Measurements from ENCODE around the gene PDXK. TPM values are rescaled to one million over a fixed set of nuclear protein-coding genes. Genes with fewer than 3 reads are reported as not detected.

The PDXK gene
- total and polyA plus RNA-seq, 3 donors from 2014 or later: 277 to 871 (median 327) TPM

GRCh38 chr21:43752758-43753438 is 34.0 kb downstream of the PDXK start:
- WGBS, 2 donors: 90 to 94% methylated on average over 28 of the region's 28 CpGs
- no peak overlapping the region for H3K4me3 ChIP-seq
- H3K27ac ChIP-seq: no peak overlapping the region
- H3K4me1 ChIP-seq: peaks cover 27% of the 10 kb centered on the region
- intact Hi-C loops (cut with DNase I; ENCODE audit: low total_unique reads): no loop called here
- no peaks in the 10 kb centered on the region for H3K27me3 ChIP-seq
- H3K9me3 ChIP-seq: no peaks in the 10 kb centered on the region
- TF ChIP-seq POLR2A (IDR thresholded peaks at IDR 0.05) (no peak), CTCF (IDR thresholded peaks at IDR 0.05) (no peak)
- no peaks in the 10 kb centered on the region for H3K36me3 ChIP-seq (ENCODE audit: low read depth, missing control alignments)
- DNase-seq: no peak

DNA sequence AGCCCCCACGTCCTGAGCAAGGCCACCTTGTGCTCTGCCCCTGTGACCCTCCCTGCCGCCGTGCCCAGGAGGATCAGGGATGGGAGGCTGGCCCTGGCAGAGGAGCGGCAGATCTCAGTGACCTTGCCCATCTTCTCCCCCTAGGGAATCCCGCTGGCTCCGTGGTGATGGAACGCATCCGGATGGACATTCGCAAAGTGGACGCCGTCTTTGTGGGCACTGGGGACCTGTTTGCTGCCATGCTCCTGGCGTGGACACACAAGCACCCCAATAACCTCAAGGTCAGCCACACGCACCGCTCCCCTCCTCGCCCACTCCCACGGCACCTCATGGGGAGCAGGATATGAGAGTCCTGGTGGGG is 34.5 kb downstream of the PDXK start:
- Histone ChIP-seq H3K4me1 (peaks cover 27% of the 10 kb centered on the region), H3K27me3 (no peaks in the 10 kb centered on the region), H3K27ac (no peak overlapping the region), H3K4me3 (no peak overlapping the region), H3K36me3 (ENCODE audit: low read depth, missing control alignments) (no peaks in the 10 kb centered on the region), H3K9me3 (no peaks in the 10 kb centered on the region)
- no peak for TF ChIP-seq CTCF (IDR thresholded peaks at IDR 0.05)
- no peak for TF ChIP-seq POLR2A (IDR thresholded peaks at IDR 0.05)
- intact Hi-C loops (cut with DNase I; ENCODE audit: low total_unique reads): no loop called here
- WGBS, 2 donors: 89 to 94% methylated on average over 16 of the region's 16 CpGs
- DNase-seq: no peak

DNA sequence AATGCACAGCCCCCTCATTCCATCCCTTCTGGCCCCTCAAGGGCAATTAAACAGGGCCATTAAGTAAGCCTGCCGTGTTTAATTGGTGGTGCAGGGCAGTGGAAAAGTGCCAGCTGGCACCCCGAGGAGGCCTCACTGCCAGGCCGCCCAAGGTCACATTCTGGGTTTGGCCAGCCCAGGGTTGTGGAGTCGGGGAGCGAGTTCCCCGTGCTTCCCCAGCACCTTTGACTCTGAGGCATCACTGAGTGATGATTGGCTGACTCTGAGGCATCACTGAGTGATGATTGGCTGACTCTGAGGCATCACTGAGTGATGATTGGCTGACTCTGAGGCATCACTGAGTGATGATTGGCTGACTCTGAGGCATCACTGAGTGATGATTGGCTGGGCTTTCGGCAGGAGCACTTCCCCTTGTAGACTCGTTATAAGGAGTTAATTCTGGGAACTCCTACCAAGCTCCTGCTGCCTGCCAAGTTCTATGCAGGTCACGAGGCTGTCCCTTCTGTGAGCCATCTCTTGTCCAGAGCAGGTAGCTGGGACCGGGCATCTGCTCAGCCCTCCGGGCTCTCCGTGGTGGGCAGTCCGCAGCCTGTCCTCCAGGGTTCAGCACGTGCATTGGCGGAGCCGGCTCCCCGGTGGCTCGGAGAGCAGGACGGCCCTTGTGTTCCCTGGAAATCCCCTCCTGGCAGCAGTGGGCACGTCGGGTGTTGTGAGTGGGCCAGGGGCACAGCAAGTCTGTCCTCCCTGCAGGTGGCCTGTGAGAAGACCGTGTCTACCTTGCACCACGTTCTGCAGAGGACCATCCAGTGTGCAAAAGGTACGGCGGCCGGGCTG is 36.2 kb downstream of the PDXK start:
- Histone ChIP-seq H3K4me3 (no peak overlapping the region), H3K27ac (no peak overlapping the region), H3K4me1 (peaks cover 31% of the 10 kb centered on the region), H3K9me3 (no peaks in the 10 kb centered on the region), H3K36me3 (ENCODE audit: low read depth, missing control alignments) (no peaks in the 10 kb centered on the region), H3K27me3 (no peaks in the 10 kb centered on the region)
- intact Hi-C loops (cut with DNase I; ENCODE audit: low total_unique reads): no loop called here
- peak; percentile 75 for DNase-seq
- TF ChIP-seq CTCF (IDR thresholded peaks at IDR 0.05) (no peak), POLR2A (IDR thresholded peaks at IDR 0.05) (no peak)
- WGBS, 2 donors: 41 to 59% methylated on average over 6 to 26 of the region's 26 CpGs

- Histone ChIP-seq H3K27me3 (no peaks in the 10 kb centered on the region), H3K36me3 (ENCODE audit: low read depth, missing control alignments) (no peaks in the 10 kb centered on the region), H3K27ac (peak overlapping the region in 1 of 2 donors; percentile 23), H3K4me1 (peaks cover 31% of the 10 kb centered on the region), H3K9me3 (no peaks in the 10 kb centered on the region), H3K4me3 (no peak overlapping the region)
- no peak for DNase-seq
- 75 to 86% methylated on average over 34 to 37 of the region's 37 CpGs for WGBS, 2 donors
- no peak for TF ChIP-seq POLR2A (IDR thresholded peaks at IDR 0.05)
- no peak for TF ChIP-seq CTCF (IDR thresholded peaks at IDR 0.05)
- intact Hi-C loops (cut with DNase I; ENCODE audit: low total_unique reads): no loop called here
Observed at GRCh38 chr21:43755820-43756594, 37.1 kb downstream of the PDXK start.

Data from testis (tissue), 3 donors.